Panc1 (cell line): ENCODE data around the gene SPA17. TPM values are rescaled to one million over a fixed set of nuclear protein-coding genes. Genes with fewer than 3 reads are reported as not detected.

Experiments
- ATAC-seq: fragments of 200-7000 bp; cut with Tn5 transposase; 2 replicates; pipeline ENCODE4 v1.9.1; 2020; ENCODE audit warnings: mild to moderate bottlenecking, moderate library complexity
- BruUV-seq: library from RNA; stranded (reverse); fragments of 400-500 nt; replicated peaks from 2 replicates; lab custom pipeline; 2021; lab: Mats Ljungman, UMichigan
- CTCF ChIA-PET: fragments of 300-600 bp; sonication (Branson Sonifier 250); formaldehyde crosslinking; loops from one replicate; lab custom pipeline; 2022; ENCODE audit warnings: antibody characterized with exemption; lab: Charles Lee
- POLR2A ChIA-PET: fragments of 300-600 bp; sonication (Branson Sonifier 250); formaldehyde crosslinking; loops from one replicate; lab custom pipeline; 2022; ENCODE audit warnings: antibody characterized with exemption; lab: Charles Lee
- DNase-seq: peaks from one replicate; pipeline ENCODE4 v3.0.0-alpha.2; 2010; ENCODE audit warnings: low read depth, low spot score
- H3K27ac ChIP-seq: 2 replicates; pipeline ENCODE4 v1.5.1; 2011; ENCODE audit warnings: mild to moderate bottlenecking, low read length, inconsistent platforms
- H3K27me3 ChIP-seq: fragments of 200-500 bp; sonication (Bioruptor generic); 2 replicates; pipeline ENCODE4 v1.6.0; 2014; ENCODE audit warnings: low read length, inconsistent platforms; ENCODE audit not compliant: control insufficient read depth, insufficient read depth
- H3K36me3 ChIP-seq: fragments of 200-500 bp; sonication (Bioruptor generic); 2 replicates; pipeline ENCODE4 v1.5.1; 2014; ENCODE audit warnings: inconsistent platforms, mild to moderate bottlenecking, low read length, moderate library complexity; ENCODE audit not compliant: control insufficient read depth, insufficient read depth
- H3K4me1 ChIP-seq: 2 replicates; pipeline ENCODE4 v1.5.1; 2011; ENCODE audit warnings: inconsistent platforms, mild to moderate bottlenecking, low read length, moderate library complexity; ENCODE audit not compliant: control insufficient read depth, insufficient read depth
- H3K4me3 ChIP-seq, 2 experiments: 2 replicates each; pipeline ENCODE4 v1.5.1; 2011 to 2012; ENCODE audit warnings: low read depth in 2 of 2, low read length in 2 of 2, mild to moderate bottlenecking in 2 of 2, inconsistent platforms in 1 of 2, moderate library complexity in 1 of 2
- H3K9me3 ChIP-seq: fragments of 200-500 bp; sonication (Bioruptor generic); 2 replicates; pipeline ENCODE4 v1.5.1; 2014; ENCODE audit warnings: low read depth, mild to moderate bottlenecking, inconsistent platforms, low read length, moderate library complexity; ENCODE audit not compliant: control insufficient read depth, insufficient read depth
- CTCF ChIP-seq: fragments of 450-650 bp; IDR thresholded peaks from 2 replicates; pipeline ENCODE4 v1.5.1; 2017; ENCODE audit warnings: mild to moderate bottlenecking
- POLR2AphosphoS5 ChIP-seq: IDR thresholded peaks from 2 replicates; pipeline ENCODE4 v1.6.1; 2012; ENCODE audit warnings: mild to moderate bottlenecking, low read depth, low read length, moderate library complexity
- REST ChIP-seq, 2 experiments: IDR thresholded peaks; 2 replicates each; pipeline ENCODE4 v1.6.1; 2011 to 2012; ENCODE audit warnings: low read depth in 2 of 2, control low read depth in 1 of 2, low read length in 1 of 2, mild to moderate bottlenecking in 1 of 2, moderate library complexity in 1 of 2; ENCODE audit not compliant: insufficient read depth in 1 of 2
- SIN3A ChIP-seq: IDR thresholded peaks from 2 replicates; pipeline ENCODE4 v1.6.1; 2012; ENCODE audit warnings: low read depth, mild to moderate bottlenecking, low read length, moderate library complexity, borderline replicate concordance; ENCODE audit not compliant: insufficient read depth
- TCF7L2 ChIP-seq: IDR thresholded peaks from 2 replicates; pipeline ENCODE4 v1.6.1; 2011; ENCODE audit warnings: mild to moderate bottlenecking, low read depth, low read length, inconsistent platforms
- in situ Hi-C: cut with HindIII; loops from 2 replicates; pipeline ENCODE4 v1.10.0; 2016; ENCODE audit warnings: low sequenced_read_pairs, low pct_unique_long_range_greater_than_20kb
- intact Hi-C: fragments of 100-400 bp; cut with micrococcal nuclease; formaldehyde crosslinking; loops from one replicate; pipeline ENCODE4 v1.10.0; 2022; ENCODE audit not compliant: unreplicated experiment
- total RNA-seq: library from RNA; stranded (reverse); gene quantifications from one replicate; pipeline ENCODE4 v1.2.1, GENCODE V29; 2021; ENCODE audit not compliant: unreplicated experiment

Gene SPA17
- total RNA-seq, 1 experiment from 2014 or later = 10.1 TPM

- CTCF ChIA-PET = no interaction called here
- Histone ChIP-seq H3K27ac (no peak overlapping the region), H3K27me3 (peaks cover 58% of the 10 kb centered on the region), H3K4me3 (peak overlapping the region; percentile 38 to 54), H3K9me3 (no peaks in the 10 kb centered on the region), H3K4me1 (peaks cover 10% of the 10 kb centered on the region; the same call in 1 of the 2 replicates), H3K36me3 (no peaks in the 10 kb centered on the region)
- POLR2A ChIA-PET = interaction anchor here (0.6 kb wide), 1 partner anchor 39 kb away, joined by 6 read pairs; no protein-coding TSS in a partner anchor
- peak; percentile 78 for ATAC-seq
- no TSS peak for BruUV-seq
- intact Hi-C loops (no loop called here), in situ Hi-C loops (no loop called here)
- DNase-seq = no peak
- TF ChIP-seq TCF7L2 (peak; percentile 81), REST (IDR thresholded peaks at IDR 0.05; ENCODE audit: insufficient read depth in 1 of 2, low read depth in 2 of 2, low read length in 1 of 2) (no peak)
Observed at GRCh38 chr11:124717786-124718651, 44.3 kb downstream of the SPA17 start.

GRCh38 chr11:124718801-124719200 lies 45.1 kb downstream of the SPA17 start:
- DNase-seq = no peak
- Histone ChIP-seq H3K36me3 (no peaks in the 10 kb centered on the region), H3K4me1 (peaks cover 10% of the 10 kb centered on the region; the same call in 1 of the 2 replicates), H3K9me3 (no peaks in the 10 kb centered on the region), H3K4me3 (no peak overlapping the region), H3K27me3 (peaks cover 60% of the 10 kb centered on the region), H3K27ac (no peak overlapping the region)
- intact Hi-C loops (no loop called here), in situ Hi-C loops (no loop called here)
- POLR2A ChIA-PET = no interaction called here
- no peak for ATAC-seq
- CTCF ChIA-PET = no interaction called here
- BruUV-seq = no TSS peak
- TF ChIP-seq POLR2AphosphoS5 (no peak), CTCF (no peak), REST (IDR thresholded peaks at IDR 0.05; ENCODE audit: insufficient read depth in 1 of 2, low read depth in 2 of 2, low read length in 1 of 2) (no peak), TCF7L2 (no peak), SIN3A (no peak)
